ENCODE measurements around the gene MTHFD1L. TPM values are rescaled to one million over a fixed set of nuclear protein-coding genes. Genes with fewer than 3 reads are reported as not detected.

Gene MTHFD1L
- total RNA-seq, 1 donor from 2014 or later, result 28.1 TPM

GRCh38 chr6:150999107-150999506 lies 133.6 kb downstream of the MTHFD1L start:
- H3K27me3 Mint-ChIP-seq, result no peaks in the 10 kb centered on the region
- TF ChIP-seq, protein P1, sequence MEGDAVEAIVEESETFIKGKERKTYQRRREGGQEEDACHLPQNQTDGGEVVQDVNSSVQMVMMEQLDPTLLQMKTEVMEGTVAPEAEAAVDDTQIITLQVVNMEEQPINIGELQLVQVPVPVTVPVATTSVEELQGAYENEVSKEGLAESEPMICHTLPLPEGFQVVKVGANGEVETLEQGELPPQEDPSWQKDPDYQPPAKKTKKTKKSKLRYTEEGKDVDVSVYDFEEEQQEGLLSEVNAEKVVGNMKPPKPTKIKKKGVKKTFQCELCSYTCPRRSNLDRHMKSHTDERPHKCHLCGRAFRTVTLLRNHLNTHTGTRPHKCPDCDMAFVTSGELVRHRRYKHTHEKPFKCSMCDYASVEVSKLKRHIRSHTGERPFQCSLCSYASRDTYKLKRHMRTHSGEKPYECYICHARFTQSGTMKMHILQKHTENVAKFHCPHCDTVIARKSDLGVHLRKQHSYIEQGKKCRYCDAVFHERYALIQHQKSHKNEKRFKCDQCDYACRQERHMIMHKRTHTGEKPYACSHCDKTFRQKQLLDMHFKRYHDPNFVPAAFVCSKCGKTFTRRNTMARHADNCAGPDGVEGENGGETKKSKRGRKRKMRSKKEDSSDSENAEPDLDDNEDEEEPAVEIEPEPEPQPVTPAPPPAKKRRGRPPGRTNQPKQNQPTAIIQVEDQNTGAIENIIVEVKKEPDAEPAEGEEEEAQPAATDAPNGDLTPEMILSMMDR (conservative IDR thresholded peaks at IDR 0.05), result no peak
- H3K27ac Mint-ChIP-seq, result no peak overlapping the region
- peaks cover 1% of the 10 kb centered on the region for H3K9me3 Mint-ChIP-seq
- no peak for DNase-seq (ENCODE audit: extremely low spot score, unreplicated experiment)
- H3K4me1 Mint-ChIP-seq (ENCODE audit: unreplicated experiment), result peaks cover 15% of the 10 kb centered on the region
- peaks cover 12% of the 10 kb centered on the region for H3K36me3 Mint-ChIP-seq
- H3K4me3 Mint-ChIP-seq, result no peak overlapping the region

- H3K27me3 Mint-ChIP-seq, result no peaks in the 10 kb centered on the region
- no peaks in the 10 kb centered on the region for H3K9me3 Mint-ChIP-seq
- no peak for DNase-seq (ENCODE audit: extremely low spot score, unreplicated experiment)
- H3K4me3 Mint-ChIP-seq, result no peak overlapping the region
- TF ChIP-seq, protein P1 (conservative IDR thresholded peaks at IDR 0.05), result no peak
- peaks cover 7% of the 10 kb centered on the region for H3K36me3 Mint-ChIP-seq
- H3K4me1 Mint-ChIP-seq (ENCODE audit: unreplicated experiment), result peaks cover 20% of the 10 kb centered on the region
- H3K27ac Mint-ChIP-seq, result no peak overlapping the region
Observed at GRCh38 chr6:150999576-150999975, 134.1 kb downstream of the MTHFD1L start.

- Mint-ChIP-seq H3K4me1 (ENCODE audit: unreplicated experiment) (peaks cover 23% of the 10 kb centered on the region), H3K36me3 (peaks cover 4% of the 10 kb centered on the region), H3K27me3 (no peaks in the 10 kb centered on the region), H3K27ac (no peak overlapping the region), H3K4me3 (no peak overlapping the region), H3K9me3 (no peaks in the 10 kb centered on the region)
- TF ChIP-seq, protein P1 (conservative IDR thresholded peaks at IDR 0.05), result no peak
- DNase-seq (ENCODE audit: extremely low spot score, unreplicated experiment), result no peak
Observed at GRCh38 chr6:151001387-151002056, 136.0 kb downstream of the MTHFD1L start.

GRCh38 chr6:151002057-151002450 lies 136.6 kb downstream of the MTHFD1L start:
- no peaks in the 10 kb centered on the region for H3K27me3 Mint-ChIP-seq
- TF ChIP-seq, protein P1 (conservative IDR thresholded peaks at IDR 0.05), result no peak
- no peaks in the 10 kb centered on the region for H3K9me3 Mint-ChIP-seq
- DNase-seq (ENCODE audit: extremely low spot score, unreplicated experiment), result no peak
- H3K27ac Mint-ChIP-seq, result no peak overlapping the region
- no peak overlapping the region for H3K4me3 Mint-ChIP-seq
- H3K4me1 Mint-ChIP-seq (ENCODE audit: unreplicated experiment), result peaks cover 28% of the 10 kb centered on the region
- peaks cover 3% of the 10 kb centered on the region for H3K36me3 Mint-ChIP-seq

DNA sequence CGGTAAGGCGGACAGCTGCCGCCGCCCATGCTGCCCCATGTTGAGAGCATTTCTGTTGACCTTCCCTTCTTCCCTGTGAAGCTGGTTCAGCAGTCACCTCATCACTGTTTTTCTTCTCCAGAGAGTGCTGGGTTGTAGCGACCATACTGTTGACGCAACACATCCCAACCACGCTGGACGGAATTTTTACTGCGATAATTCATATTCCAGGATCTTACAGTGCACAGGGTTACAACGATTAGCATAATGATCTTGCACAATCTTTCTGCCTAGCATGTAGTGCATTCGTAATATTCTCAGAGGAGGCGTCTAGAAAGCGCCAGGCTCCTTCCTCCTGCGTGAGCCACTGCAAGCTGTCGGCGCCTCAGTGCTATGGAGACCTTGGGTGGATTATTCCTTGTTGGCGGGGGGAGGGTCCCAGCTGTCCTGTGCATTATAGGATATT lies 137.0 kb downstream of the MTHFD1L start:
- Mint-ChIP-seq H3K4me1 (ENCODE audit: unreplicated experiment) (peaks cover 30% of the 10 kb centered on the region), H3K27me3 (no peaks in the 10 kb centered on the region), H3K27ac (no peak overlapping the region)

More for the DNA sequence above, 137.0 kb downstream of the MTHFD1L start:
- no peak overlapping the region for H3K4me3 Mint-ChIP-seq
- H3K36me3 Mint-ChIP-seq, result peaks cover 3% of the 10 kb centered on the region
- TF ChIP-seq, protein P1 (conservative IDR thresholded peaks at IDR 0.05), result no peak
- H3K9me3 Mint-ChIP-seq, result no peaks in the 10 kb centered on the region
- DNase-seq (ENCODE audit: extremely low spot score, unreplicated experiment), result no peak

All from type B pancreatic cell (in vitro differentiated cells).